HUES64 (cell line): ENCODE results near the gene SUSD6.

Experiments used
- H3K27ac ChIP-seq: 2 replicates; pipeline ENCODE4 v1.7.0; 2013; ENCODE audit warnings: low read depth, low read length, inconsistent platforms
- H3K27me3 ChIP-seq: 2 replicates; pipeline ENCODE4 v1.6.1; 2013; ENCODE audit warnings: mild to moderate bottlenecking, low read length; ENCODE audit not compliant: insufficient read depth
- H3K36me3 ChIP-seq: 2 replicates; pipeline ENCODE4 v1.6.1; 2013; ENCODE audit warnings: mild to moderate bottlenecking, low read length; ENCODE audit not compliant: insufficient read depth
- H3K4me1 ChIP-seq: 2 replicates; pipeline ENCODE4 v1.6.1; 2013; ENCODE audit warnings: mild to moderate bottlenecking, low read length, moderate library complexity; ENCODE audit not compliant: insufficient read depth
- H3K4me3 ChIP-seq: 2 replicates; pipeline ENCODE4 v1.5.1; 2013; ENCODE audit warnings: mild to moderate bottlenecking, low read length, moderate library complexity
- H3K9ac ChIP-seq: 2 replicates; pipeline ENCODE4 v1.6.1; 2013; ENCODE audit warnings: mild to moderate bottlenecking, low read depth, low read length
- H3K9me3 ChIP-seq: 2 replicates; pipeline ENCODE4 v1.6.1; 2013; ENCODE audit warnings: low read depth, low read length; ENCODE audit not compliant: insufficient read depth
- WGBS: fragments of 150-250, 120-280 bp; methylation state at CpG from one replicate; pipeline ENCODE4 v1.1.7; 2013; ENCODE audit warnings: missing lambda C conversion rate; 5-methylcytosine and 5-hydroxymethylcytosine counted together

Gene SUSD6

DNA sequence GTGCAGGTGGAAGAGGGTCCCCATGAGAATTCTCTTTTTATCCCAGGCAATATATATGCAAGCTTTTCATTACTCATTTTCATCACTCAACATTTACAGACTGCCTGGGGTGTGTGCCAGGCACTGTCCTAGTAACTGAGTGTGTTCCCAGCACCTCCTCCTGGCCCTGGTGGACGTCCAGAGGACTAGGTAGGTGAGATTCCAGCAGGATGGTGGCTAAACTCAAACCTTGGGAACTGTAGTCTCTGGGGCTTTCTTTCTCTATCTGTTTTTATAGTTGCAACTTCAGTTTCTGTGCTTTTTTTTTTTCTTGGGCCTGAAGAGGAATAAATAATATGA is 63.8 kb downstream of the SUSD6 start:
- peaks cover 6% of the 10 kb centered on the region; the same call in 1 of the 2 replicates for H3K4me1 ChIP-seq
- H3K9me3 ChIP-seq, result no peaks in the 10 kb centered on the region
- no peak overlapping the region for H3K9ac ChIP-seq
- WGBS, result 68% methylated on average over 1 of the region's 1 CpG
- H3K4me3 ChIP-seq, result no peak overlapping the region
- H3K36me3 ChIP-seq, result no peaks in the 10 kb centered on the region
- H3K27me3 ChIP-seq, result no peaks in the 10 kb centered on the region
- no peak overlapping the region for H3K27ac ChIP-seq

DNA sequence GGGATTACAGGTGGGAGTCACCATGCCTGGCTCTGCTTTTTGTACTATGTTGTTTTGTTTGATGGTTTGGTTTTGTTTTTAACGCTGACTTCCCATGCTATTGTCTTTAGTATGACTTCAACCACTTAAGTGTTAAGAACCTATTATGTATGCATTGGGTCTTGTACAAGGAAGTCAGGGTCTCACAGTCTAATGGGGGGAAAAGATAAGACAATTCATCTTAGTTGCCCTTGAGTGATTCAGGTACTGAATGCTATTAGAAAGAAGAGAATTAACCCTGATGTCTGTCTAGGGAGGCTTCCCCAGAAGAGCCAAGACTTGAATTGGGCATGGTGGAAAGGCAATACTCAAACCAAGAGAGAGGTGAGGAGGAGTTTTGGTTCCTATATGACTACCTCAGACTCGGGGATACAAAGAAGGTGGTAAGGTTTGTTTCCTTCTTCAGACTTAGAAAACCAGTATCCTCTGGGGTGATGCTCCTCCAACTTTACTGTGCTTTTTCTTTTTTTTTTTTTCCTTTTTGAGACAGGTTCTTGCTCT is 64.6 kb downstream of the SUSD6 start:
- no peak overlapping the region for H3K4me3 ChIP-seq
- peaks cover 6% of the 10 kb centered on the region; the same call in 1 of the 2 replicates for H3K4me1 ChIP-seq
- H3K27me3 ChIP-seq, result no peaks in the 10 kb centered on the region
- H3K27ac ChIP-seq, result no peak overlapping the region
- WGBS, result 90% methylated on average over 2 of the region's 2 CpGs
- H3K9me3 ChIP-seq, result no peaks in the 10 kb centered on the region
- H3K36me3 ChIP-seq, result no peaks in the 10 kb centered on the region
- H3K9ac ChIP-seq, result no peak overlapping the region

DNA sequence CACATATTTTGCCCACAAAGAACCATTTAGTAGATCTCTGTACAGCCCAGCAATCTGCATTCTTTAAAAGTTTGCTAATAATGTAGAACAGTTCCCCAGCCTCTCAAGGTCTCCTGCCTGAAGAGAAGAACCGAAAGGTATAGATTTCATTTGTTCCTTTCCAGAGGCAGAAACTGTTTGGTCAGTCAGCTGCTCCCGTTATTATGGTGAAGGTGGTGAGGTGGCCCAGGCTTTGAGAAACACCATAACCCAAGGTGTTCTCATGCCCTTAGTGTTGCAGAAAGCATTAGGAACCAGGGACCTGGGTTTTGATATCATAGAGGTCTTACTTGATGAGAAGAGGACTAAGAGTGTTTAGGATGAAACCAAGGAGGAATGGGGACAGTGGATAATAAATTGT is 65.3 kb downstream of the SUSD6 start:
- H3K27ac ChIP-seq, result no peak overlapping the region
- H3K4me1 ChIP-seq, result peaks cover 1% of the 10 kb centered on the region; the same call in 1 of the 2 replicates
- H3K27me3 ChIP-seq, result no peaks in the 10 kb centered on the region
- H3K36me3 ChIP-seq, result no peaks in the 10 kb centered on the region
- WGBS, result 95% methylated on average over 2 of the region's 2 CpGs
- no peaks in the 10 kb centered on the region for H3K9me3 ChIP-seq
- no peak overlapping the region for H3K9ac ChIP-seq
- H3K4me3 ChIP-seq, result no peak overlapping the region

DNA sequence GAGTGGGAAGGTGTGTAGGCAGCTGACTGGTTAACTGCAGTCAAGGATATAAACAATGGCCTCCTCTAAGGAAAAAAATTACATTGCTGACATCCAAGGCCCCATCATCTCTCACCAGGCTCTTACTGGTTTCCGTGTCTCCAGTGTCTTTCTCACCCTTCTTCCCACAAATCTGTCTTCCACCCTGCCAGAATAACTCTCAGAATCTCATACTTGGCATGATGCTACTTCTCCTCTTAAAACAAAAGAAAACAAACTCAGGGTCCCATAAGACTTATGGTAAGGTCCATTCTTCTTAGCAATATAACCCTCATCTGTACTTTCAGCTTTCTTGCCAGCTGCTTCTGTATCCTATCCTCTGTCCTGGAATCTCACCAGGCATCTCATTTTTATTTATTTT is 68.9 kb downstream of the SUSD6 start:
- no peaks in the 10 kb centered on the region for H3K36me3 ChIP-seq
- H3K4me3 ChIP-seq, result no peak overlapping the region
- no peak overlapping the region for H3K27ac ChIP-seq
- H3K9ac ChIP-seq, result no peak overlapping the region
- H3K4me1 ChIP-seq, result 0 out of 2 replicates have a peak, but pooled peaks cover 2% of the 10 kb centered on the region
- H3K9me3 ChIP-seq, result no peaks in the 10 kb centered on the region
- WGBS, result 92% methylated on average over 1 of the region's 1 CpG
- no peaks in the 10 kb centered on the region for H3K27me3 ChIP-seq

DNA sequence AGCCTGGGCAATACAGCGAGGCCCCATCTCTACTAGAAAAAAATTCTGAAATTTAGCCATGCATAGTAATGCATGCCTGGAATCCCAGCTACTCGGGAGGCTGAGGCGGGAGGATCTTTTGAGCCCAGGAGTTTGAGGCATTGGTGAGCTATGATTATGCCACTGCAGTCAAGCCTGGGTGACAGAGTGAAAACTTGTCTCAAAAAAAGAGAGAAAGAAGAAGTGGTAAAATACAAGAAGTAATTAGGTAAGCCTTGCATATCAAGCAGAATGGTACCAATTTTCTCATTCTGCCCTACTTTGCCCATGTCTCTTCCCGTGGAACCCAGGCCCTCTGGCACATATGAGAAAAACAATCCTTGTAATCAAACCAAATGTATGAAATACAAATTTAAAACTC is 70.7 kb downstream of the SUSD6 start:
- Histone ChIP-seq H3K36me3 (no peaks in the 10 kb centered on the region), H3K27ac (no peak overlapping the region), H3K4me1 (0 out of 2 replicates have a peak, but pooled peaks cover 6% of the 10 kb centered on the region), H3K9ac (no peak overlapping the region), H3K4me3 (no peak overlapping the region), H3K9me3 (no peaks in the 10 kb centered on the region), H3K27me3 (no peaks in the 10 kb centered on the region)
- 94% methylated on average over 4 of the region's 4 CpGs for WGBS

DNA sequence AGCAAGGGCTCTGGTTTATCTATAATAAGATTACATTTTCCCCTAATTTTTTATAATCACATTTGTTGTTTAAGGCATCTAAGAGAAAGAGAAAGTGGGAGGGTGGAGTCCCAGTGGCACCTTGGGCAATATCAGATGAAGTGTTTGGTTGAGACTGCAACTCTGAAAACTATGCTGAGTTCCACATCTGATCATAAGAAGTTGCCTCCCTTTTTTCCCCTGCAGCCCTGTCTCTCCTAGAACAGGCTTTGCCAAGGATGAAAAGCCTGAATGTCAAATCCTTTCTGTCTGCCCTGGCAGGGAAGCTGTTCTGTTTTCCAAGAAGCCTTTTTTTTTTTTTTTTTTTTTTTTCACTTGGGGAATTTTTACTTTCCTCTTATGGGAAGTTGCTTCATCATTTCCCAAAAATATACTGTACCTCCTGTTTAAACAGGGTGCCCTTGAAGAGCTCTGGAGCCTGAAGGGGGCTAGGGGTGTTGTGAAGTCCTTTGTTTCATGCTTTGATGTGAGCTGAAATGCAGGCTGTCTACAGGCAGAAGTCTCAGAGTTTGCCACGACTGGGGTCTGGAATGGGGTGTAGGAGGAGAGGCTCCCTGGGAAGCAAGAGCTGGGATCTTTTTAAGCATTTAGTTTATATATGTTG is 71.3 kb downstream of the SUSD6 start:
- 73% methylated on average over 1 of the region's 1 CpG for WGBS
- Histone ChIP-seq H3K9ac (no peak overlapping the region), H3K27me3 (no peaks in the 10 kb centered on the region), H3K4me3 (no peak overlapping the region), H3K4me1 (0 out of 2 replicates have a peak, but pooled peaks cover 6% of the 10 kb centered on the region), H3K9me3 (no peaks in the 10 kb centered on the region), H3K27ac (no peak overlapping the region), H3K36me3 (no peaks in the 10 kb centered on the region)

DNA sequence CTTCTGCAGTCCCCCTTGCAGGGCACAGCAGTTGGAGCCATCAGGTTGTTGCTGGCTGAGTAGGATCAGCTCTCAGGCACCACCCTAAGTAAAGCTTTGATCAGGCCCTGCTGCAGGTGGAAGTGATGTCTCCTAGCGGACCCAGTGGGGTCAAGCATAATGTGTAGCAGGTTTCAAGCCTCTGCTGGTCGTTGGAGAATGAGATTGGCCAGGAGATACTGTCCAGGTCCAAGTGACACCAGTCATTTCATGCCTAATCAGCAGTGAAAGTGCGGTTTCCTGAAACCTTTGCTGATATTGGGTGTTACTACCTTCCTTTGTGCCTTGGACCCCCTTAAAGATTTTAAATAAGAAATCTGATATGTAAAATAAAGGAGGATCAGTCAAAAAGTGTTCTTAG is 72.6 kb downstream of the SUSD6 start:
- 0 out of 2 replicates have a peak, but pooled peaks cover 6% of the 10 kb centered on the region for H3K4me1 ChIP-seq
- no peaks in the 10 kb centered on the region for H3K36me3 ChIP-seq
- H3K4me3 ChIP-seq, result no peak overlapping the region
- H3K27me3 ChIP-seq, result no peaks in the 10 kb centered on the region
- H3K27ac ChIP-seq, result no peak overlapping the region
- H3K9ac ChIP-seq, result no peak overlapping the region
- H3K9me3 ChIP-seq, result no peaks in the 10 kb centered on the region
- 94% methylated on average over 3 of the region's 3 CpGs for WGBS

DNA sequence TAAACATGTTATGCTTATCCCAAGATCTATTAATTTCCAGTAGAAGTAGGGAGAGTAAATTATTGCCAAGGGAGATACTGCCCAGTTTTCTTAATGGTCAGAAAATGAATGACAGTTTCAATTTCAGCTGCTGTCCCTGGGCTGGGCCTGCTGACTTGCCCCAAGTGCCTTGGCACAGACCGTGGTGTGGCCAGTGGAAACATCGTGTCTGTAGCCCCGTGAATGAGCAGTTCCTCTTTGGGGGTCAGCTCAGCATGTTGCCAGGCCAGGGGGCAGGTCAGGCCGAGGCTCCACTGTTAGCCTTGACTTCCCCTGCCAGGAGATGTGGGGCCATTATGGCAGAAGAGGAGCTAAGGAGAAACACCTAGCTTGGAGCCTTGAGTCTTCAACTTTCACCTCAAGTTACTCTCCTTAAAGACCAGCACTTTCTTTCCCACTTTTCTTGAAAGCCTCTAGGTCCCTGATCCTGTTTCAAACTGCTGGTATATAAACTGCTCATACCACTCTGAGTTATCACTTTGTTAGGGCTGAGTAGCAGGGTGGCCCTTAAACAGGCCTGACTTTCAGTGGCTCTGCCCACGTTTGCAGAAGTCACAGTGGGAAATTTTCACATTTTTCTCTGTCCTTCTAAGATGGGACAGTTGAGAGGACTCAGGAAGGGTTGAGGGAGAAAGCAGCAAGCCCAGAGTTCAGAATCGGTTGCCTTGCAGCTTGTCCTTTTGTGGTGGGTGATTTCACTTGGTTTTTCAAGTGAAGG is 73.2 kb downstream of the SUSD6 start:
- 89% methylated on average over 6 of the region's 6 CpGs for WGBS
- Histone ChIP-seq H3K27ac (no peak overlapping the region), H3K4me3 (no peak overlapping the region), H3K9ac (no peak overlapping the region), H3K36me3 (no peaks in the 10 kb centered on the region), H3K9me3 (no peaks in the 10 kb centered on the region), H3K27me3 (no peaks in the 10 kb centered on the region), H3K4me1 (0 out of 2 replicates have a peak, but pooled peaks cover 6% of the 10 kb centered on the region)

DNA sequence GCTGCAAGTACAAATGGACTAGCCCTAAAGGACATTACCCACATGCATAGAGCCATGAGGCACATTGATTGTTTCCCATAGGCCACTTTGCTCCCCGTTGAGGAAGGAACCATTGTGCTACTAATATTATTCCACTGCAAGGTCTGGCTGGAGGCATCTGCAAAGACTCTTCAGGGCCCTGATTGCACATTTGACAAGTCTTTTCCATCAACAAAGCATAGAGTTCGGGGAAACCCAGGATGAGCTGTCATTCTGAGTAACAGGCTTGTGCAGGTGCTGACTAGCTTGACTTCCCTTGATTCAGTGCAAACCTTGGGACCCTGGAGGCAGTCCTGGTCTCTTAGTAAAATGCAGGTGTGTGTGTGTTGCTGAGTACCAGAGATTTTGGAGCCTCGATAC is 73.8 kb downstream of the SUSD6 start:
- Histone ChIP-seq H3K36me3 (no peaks in the 10 kb centered on the region), H3K9ac (no peak overlapping the region), H3K9me3 (no peaks in the 10 kb centered on the region), H3K4me1 (0 out of 2 replicates have a peak, but pooled peaks cover 6% of the 10 kb centered on the region), H3K27me3 (no peaks in the 10 kb centered on the region), H3K27ac (no peak overlapping the region), H3K4me3 (no peak overlapping the region)
- 85% methylated on average over 2 of the region's 3 CpGs for WGBS

DNA sequence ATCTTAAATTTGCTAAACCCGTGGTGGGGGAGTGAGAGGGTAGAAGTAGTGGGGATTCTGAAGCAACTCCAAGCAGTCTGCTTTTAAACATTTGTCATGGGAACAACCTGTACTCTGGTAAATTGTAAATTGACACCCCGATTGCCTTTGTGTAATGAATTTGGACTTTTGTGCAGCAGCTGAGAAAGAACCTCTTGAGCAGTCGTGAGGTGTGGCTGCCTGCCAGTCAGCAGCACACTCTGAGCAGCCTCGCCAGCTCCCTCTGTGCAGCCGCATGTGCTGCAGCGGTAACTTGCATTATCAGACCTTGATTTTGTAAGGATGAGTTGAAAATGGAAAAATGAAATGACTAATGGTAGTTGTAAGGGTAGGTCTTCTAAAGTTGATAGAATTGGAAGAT is 74.3 kb downstream of the SUSD6 start:
- WGBS, result 88% methylated on average over 6 of the region's 6 CpGs
- H3K9me3 ChIP-seq, result no peaks in the 10 kb centered on the region
- H3K9ac ChIP-seq, result no peak overlapping the region
- no peak overlapping the region for H3K27ac ChIP-seq
- 0 out of 2 replicates have a peak, but pooled peaks cover 6% of the 10 kb centered on the region for H3K4me1 ChIP-seq
- no peak overlapping the region for H3K4me3 ChIP-seq
- H3K27me3 ChIP-seq, result no peaks in the 10 kb centered on the region
- H3K36me3 ChIP-seq, result no peaks in the 10 kb centered on the region

DNA sequence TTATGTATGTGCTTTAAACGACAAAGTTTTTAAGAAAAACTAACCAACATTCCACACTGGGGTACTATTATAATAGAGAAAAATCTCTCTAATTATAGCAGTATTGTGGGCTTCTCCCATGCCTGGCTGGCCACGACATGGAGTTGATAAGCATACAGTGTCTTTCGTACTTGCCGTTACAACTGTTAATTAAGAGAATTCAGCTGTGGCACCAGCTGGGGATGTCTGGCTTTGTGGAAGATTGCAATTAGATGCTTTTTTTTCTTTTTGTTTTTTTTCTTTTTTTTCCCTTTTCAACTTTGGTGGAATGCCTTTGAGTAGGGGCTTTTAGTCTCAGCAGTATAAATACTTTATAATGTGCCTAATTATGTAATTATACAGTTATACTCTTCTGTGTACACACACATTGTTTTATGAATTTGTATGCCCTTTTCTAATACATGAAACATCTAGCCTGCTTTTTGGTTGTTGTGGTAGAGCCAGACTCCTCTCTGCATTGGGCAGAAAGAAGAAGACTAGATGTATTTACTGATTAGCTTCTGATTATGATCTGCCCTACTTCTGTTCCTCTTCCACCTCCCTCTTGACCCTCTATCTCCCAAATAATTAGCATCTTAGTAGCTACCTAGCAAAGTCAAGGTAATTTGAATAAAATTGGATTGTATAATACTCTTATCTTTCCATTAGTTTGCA is 76.4 kb downstream of the SUSD6 start:
- no peaks in the 10 kb centered on the region for H3K36me3 ChIP-seq
- no peaks in the 10 kb centered on the region for H3K27me3 ChIP-seq
- H3K9ac ChIP-seq, result no peak overlapping the region
- WGBS, result 90% methylated on average over 3 of the region's 4 CpGs
- peaks cover 6% of the 10 kb centered on the region; the same call in 1 of the 2 replicates for H3K4me1 ChIP-seq
- no peak overlapping the region for H3K27ac ChIP-seq
- no peak overlapping the region for H3K4me3 ChIP-seq
- no peaks in the 10 kb centered on the region for H3K9me3 ChIP-seq
